Fibroblast of skin of scalp (primary cell): ENCODE measurements around the gene KRT24. TPM values are rescaled to one million over a fixed set of nuclear protein-coding genes. Genes with fewer than 3 reads are reported as not detected.
"Not testable (repeated sequence)": the region's sequence is repeated elsewhere in the genome, so short reads cannot be mapped to it uniquely, and the experiment has no call there.

Source experiments
- DNase-seq: peaks from one replicate; pipeline ENCODE4 v3.0.0-alpha.2; 2013
- polyA plus RNA-seq, 2 experiments: library from polyadenylated mRNA; unstranded; fragments of 120-200 nt; gene quantifications; one replicate each; pipeline ENCODE4 v1.2.1, GENCODE V29; 2013; ENCODE audit not compliant: insufficient read length in 2 of 2

Gene KRT24
- polyA plus RNA-seq (2013, experiment 1 of 2; ENCODE audit: insufficient read length) = not detected
- polyA plus RNA-seq (2013, experiment 2 of 2; ENCODE audit: insufficient read length) = not detected

DNA sequence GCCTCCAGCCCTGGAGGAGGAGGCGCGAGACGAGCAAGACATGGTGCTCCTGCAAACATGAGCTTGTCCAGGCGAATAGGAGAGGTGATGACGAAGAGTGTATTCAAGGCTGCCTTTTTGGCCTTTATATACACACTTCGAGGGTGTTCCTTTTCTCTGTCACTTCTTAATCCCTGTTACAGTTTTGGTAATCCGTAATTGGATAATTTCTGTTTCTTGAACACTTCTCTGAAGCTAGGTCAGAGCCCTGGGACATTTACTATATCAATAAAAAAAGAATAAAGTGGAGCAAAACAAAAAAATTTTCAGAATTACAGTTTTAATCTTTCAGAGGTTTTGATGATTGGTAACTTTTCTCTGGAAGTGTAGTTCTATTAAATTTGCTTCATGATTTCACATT is at the start of gene KRT24:
Gene KRT24 (minus strand): TSS at position 101 of the 400 bp plus-strand sequence. CDS start 59 bp downstream, at position 42.
- no peak for DNase-seq

- no peak for DNase-seq
Measured at GRCh38 chr17:40751065-40751464, 47.5 kb upstream of the KRT24 start.

DNA sequence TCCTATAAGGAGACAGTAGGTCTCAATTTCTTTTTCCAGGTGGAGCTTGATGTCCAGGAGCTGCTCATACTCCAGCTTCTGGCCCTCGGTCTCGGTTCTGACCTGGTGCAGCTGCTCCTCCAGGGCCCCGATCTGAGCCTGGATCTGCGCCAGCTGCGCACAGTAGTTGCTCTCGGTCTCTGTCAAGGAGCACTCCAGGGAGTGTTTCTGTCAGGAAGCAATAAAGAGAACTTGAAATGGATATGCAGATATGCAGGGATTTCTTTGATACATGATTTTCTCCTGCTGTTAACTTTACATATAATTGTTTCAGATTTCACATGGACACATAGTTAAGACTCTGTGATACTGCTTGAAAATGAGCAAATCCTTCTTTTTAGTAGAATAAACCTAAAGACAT is 46.8 kb upstream of the KRT24 start:
- DNase-seq = no peak

DNA sequence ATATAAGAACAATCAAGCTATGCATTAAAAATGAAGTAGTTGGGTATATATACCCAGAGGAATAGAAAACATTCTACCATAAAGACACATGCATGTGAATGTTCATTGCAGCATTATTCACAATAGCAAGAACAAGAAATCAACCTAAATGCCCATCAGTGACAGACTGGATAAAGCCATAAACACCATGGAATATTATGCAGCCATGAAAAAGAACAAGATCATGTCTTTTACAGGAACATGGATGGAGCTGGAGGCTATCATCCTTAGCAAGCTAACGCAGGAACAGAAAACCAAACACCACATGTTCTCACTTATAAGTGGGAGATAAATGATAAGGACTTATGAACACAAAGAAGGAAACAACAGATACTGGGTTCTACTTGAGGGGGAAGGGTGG is 45.1 kb upstream of the KRT24 start:
- not testable (repeated sequence) for DNase-seq

DNA sequence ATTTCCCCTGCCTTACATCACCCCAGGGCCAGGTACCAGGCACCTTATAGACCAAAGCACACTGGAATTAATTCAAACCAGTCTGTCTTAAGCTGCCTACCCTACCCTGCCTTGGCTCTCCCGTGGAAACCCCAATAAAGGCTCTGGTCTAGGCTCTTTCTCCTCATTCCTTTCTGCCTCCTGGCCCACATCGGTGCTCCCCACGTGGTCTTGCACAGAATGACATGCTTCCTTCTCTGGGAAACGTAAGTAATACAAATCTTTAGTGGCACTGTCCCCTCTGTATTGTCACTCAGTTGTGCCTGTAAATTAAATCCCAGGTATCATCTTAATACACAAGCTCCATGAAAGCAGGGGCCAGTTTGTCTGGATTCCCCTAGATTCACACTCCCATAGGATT is 35.0 kb upstream of the KRT24 start:
- DNase-seq = no peak

GRCh38 chr17:40735016-40735415 is 31.5 kb upstream of the KRT24 start:
- no peak for DNase-seq

- no peak for DNase-seq
Measured at GRCh38 chr17:40734018-40734417, 30.5 kb upstream of the KRT24 start.

DNA sequence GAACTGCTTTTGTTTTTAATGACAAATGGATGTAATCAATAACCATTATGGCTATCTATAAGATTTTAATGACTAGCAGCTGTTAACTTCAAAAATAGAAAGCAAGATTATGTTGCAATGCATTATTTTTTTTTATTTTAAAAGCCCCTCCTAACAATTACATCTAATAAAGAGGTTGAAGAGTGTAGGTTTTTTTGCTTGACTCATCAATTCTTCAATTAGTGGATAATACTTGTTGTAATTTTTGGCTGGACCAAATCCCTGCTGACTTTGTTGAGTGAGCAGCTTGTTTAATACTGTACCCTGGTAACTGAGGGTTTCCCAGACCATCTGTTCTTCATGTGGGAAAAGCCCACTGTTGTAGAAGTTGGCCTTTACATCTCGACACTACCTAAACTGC is 27.4 kb upstream of the KRT24 start:
- no peak for DNase-seq

DNA sequence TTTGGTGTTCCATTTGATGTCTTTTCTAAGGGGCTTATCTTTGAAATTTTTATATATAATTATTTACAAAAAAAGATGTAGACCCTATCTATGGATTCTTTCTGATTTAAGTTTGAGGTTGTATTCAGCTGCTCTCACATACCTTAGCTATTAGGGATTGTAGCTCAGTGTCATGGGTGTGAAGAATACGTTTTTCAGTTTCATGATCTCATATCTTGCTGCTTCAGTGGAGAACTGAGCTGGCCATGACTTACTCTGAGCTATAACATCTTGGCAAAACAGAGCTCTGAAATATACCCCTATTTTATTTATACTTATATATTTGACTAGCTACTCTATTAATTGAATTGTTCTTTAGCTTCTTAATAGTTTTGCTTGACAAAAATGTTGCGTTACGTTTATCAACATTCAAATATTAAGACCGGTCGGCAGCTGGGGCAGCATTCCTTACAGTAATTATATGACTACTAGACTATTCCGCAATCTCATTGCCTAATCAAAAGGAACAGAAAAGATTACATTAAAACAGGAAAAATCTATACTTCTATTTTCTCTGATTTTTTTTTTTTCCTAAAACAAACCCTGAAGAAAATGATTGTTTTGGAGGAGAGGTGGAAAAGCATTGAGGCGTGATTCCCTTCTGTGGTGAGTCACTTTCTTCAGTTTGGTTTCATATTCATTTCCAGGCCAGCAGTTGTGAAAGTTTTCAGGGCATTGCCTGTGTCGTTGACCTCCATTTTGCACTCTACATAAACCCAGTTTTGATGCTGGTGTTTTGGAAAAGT is 24.1 kb upstream of the KRT24 start:
- no peak for DNase-seq

- DNase-seq = no peak
Measured at GRCh38 chr17:40726919-40727318, 23.4 kb upstream of the KRT24 start.

GRCh38 chr17:40724656-40725055 is 21.1 kb upstream of the KRT24 start:
- DNase-seq = no peak

DNA sequence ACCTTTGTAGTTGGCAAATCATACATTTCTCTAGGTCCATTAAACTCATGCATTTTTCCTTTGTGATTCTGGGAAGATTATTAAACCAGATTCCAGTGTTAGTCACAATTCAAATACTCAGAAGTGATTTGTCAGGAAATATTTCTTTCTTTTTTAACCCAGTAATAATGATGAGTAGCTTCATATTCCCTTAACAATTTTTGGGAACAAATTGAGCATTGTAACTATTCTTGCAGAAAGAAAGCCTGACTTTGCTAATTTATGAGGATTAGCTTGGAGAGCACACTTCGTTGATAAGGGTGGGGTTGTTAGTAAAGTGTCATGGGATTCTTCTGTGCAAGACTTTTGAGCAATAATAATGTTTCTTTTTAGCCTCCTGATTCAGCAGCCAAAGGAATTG is 18.7 kb upstream of the KRT24 start:
- DNase-seq = no peak

- DNase-seq = no peak
Measured at GRCh38 chr17:40720899-40721298, 17.3 kb upstream of the KRT24 start.

DNA sequence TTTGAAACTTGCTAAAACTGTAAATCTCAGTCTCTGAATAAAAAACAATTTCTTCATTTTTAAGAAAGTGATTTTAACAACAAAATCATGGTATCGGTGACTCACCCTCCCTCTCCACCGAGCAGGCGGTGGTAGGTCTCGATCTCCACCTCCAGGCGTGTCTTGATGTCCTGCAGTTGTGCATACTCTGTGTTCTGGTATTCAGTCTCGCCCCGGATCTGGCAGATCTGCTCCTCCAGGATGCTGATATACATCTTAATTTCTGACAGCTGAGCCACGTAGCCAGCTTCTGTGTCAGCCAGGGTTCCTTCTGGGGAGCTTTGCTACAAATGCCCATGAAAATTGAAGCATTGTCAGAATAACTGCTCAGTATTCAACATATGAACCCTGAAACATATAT is 15.4 kb upstream of the KRT24 start:
- DNase-seq = no peak

DNA sequence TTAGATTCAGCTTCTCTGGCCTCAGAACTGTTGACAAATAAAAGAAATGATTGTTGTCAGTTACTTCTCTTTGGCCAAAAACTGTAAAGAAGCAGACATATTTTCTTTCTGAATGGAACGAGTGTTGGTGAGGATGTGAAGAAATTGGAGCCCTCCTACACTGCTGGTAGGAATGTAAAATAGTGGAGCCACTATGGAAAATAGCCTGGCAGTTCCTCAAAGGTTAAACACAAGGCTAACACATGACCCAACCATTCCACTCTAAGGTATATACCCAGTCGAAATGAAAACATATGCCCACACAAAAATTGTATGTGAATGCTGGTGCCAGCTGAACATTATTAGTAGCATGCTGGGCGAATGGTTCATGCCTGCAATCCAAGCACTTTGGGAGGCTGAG is 14.2 kb upstream of the KRT24 start:
- no peak for DNase-seq

- no peak for DNase-seq
Measured at GRCh38 chr17:40714473-40714872, 10.9 kb upstream of the KRT24 start.

GRCh38 chr17:40707745-40708144 is 4.2 kb upstream of the KRT24 start:
- no peak for DNase-seq

DNA sequence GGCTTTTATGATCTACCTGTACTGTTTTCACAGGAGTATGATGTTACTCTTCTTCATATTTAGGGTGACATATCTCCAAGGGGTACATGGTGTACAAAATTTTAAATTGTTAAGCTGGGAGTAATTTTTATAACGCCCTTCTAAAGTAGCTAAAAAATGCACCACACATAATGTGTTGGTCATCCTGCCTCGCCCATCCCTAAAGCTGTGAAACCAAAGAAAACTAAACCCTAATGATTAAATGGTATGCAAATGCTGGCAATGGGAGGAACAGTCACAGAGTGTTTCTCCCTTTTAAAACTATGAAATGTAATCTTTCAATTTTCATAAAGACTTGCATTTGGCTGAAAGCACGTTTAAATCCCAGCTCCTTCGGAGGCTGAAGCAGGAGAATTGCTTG is 2.0 kb upstream of the KRT24 start:
- DNase-seq = no peak

- DNase-seq = no peak
Measured at GRCh38 chr17:40702271-40702670, 1.3 kb downstream of the KRT24 start.

GRCh38 chr17:40699853-40700252 is 3.7 kb downstream of the KRT24 start:
- DNase-seq = no peak

- DNase-seq = no peak
Measured at GRCh38 chr17:40699371-40699770, 4.2 kb downstream of the KRT24 start.

- no peak for DNase-seq
Measured at GRCh38 chr17:40697297-40697696, 6.3 kb downstream of the KRT24 start.

DNA sequence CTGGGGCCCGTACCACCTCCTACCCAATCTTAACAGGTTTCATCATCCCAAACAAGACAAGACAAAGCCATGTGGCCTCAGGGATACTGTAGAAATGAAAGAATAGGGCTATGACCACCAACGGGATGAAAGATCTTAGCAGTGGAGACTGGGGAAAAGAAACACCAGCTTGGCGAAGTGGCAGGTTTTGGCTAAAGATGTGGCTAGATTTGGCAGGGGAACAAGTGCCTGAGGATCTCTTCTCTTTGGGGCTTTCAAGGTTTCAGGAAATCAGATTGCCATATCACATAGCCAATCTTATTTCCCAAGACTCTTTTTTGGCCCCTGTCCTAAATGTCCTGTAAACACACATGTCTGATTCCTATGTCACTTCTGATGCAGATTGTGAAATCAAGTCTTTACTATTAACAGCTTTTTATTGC is 6.9 kb downstream of the KRT24 start:
- no peak for DNase-seq

- DNase-seq = no peak
Measured at GRCh38 chr17:40695874-40696472, 7.6 kb downstream of the KRT24 start.
